A549 (cell line): ENCODE data around the gene HOXC10. TPM values are rescaled to one million over a fixed set of nuclear protein-coding genes. Genes with fewer than 3 reads are reported as not detected.

Experiments
- ATAC-seq, 2 experiments: fragments of 200-7000 bp in 1 of 2; fragments of >200 bp in 1 of 2; cut with Nextera tagmentation in 1 of 2; cut with Tn5 transposase in 1 of 2; 3 replicates each; pipeline versions ENCODE4 v1.8.0 to v1.9.1; 2018 to 2020; ENCODE audit warnings: mild to moderate bottlenecking in 1 of 2, moderate library complexity in 1 of 2
- CTCF ChIA-PET: fragments of 300-600 bp; sonication (Branson Sonifier 250); formaldehyde crosslinking; extraction: SDS; loops from one replicate; lab custom pipeline; 2021; ENCODE audit warnings: antibody characterized with exemption, inconsistent platforms; lab: Yijun Ruan, JAX
- POLR2A ChIA-PET: fragments of 350-600 bp; formaldehyde crosslinking; extraction: SDS; loops from one replicate; lab custom pipeline; 2021; ENCODE audit warnings: antibody characterized with exemption, inconsistent platforms; lab: Yijun Ruan, JAX
- DNase-seq, 2 experiments: peaks; one replicate each; pipeline versions ENCODE4 v3.0.0 to v3.0.0-alpha.2; 2011 to 2016; ENCODE audit warnings: low read depth in 1 of 2, low spot score in 1 of 2
- FAIRE-seq: peaks from 2 replicates; lab custom pipeline; 2011; peaks lifted over from hg19 to GRCh38; lab: Jason Lieb, UNC
- H3K27ac ChIP-seq, 2 experiments: fragments of >200 bp; sonication (Bioruptor Twin); formaldehyde crosslinking; 3 replicates each; pipeline ENCODE4 v1.5.1; 2016 to 2017
- H3K4me1 ChIP-seq: fragments of >200 bp; sonication (Bioruptor Twin); formaldehyde crosslinking; 3 replicates; pipeline ENCODE4 v1.6.1; 2016
- H3K4me2 ChIP-seq: fragments of >200 bp; sonication (Bioruptor Twin); formaldehyde crosslinking; 3 replicates; pipeline ENCODE4 v1.6.1; 2016
- H3K4me3 ChIP-seq: fragments of >200 bp; sonication (Bioruptor Twin); formaldehyde crosslinking; 3 replicates; pipeline ENCODE4 v1.5.1; 2016
- H3K9me3 ChIP-seq: fragments of >200 bp; sonication (Bioruptor Twin); formaldehyde crosslinking; 3 replicates; pipeline ENCODE4 v1.6.1; 2016
- CEBPB ChIP-seq, 2 experiments: fragments of >200 bp in 1 of 2; sonication (Bioruptor Twin) in 1 of 2; formaldehyde crosslinking in 1 of 2; IDR thresholded peaks; 2 replicates each; pipeline ENCODE4 v1.6.1; 2012 to 2016
- CHD4 ChIP-seq: fragments of 200-600 bp; sonication (generic); IDR thresholded peaks from 2 replicates; pipeline ENCODE4 v1.6.1; 2016; ENCODE audit warnings: antibody characterized with exemption, mild to moderate bottlenecking, borderline replicate concordance
- E2F6 ChIP-seq: IDR thresholded peaks from 2 replicates; pipeline ENCODE4 v1.6.1; 2012; ENCODE audit warnings: low read depth, borderline replicate concordance
- EHF ChIP-seq: fragments of 250-450 bp; sonication (Bioruptor Pico); IDR thresholded peaks from 2 replicates; pipeline ENCODE4 v1.5.0; 2020; ENCODE audit warnings: mild to moderate bottlenecking
- ELK1 ChIP-seq: fragments of 150-350 bp; IDR thresholded peaks from 2 replicates; pipeline ENCODE4 v1.6.1; 2014; ENCODE audit warnings: low read depth, mild to moderate bottlenecking, low read length
- FOSB ChIP-seq: fragments of 250-450 bp; sonication (Bioruptor Pico); IDR thresholded peaks from 2 replicates; pipeline ENCODE4 v1.5.0; 2020; ENCODE audit warnings: mild to moderate bottlenecking, moderate library complexity
- FOXS1 ChIP-seq: fragments of 250-450 bp; sonication (Bioruptor Pico); IDR thresholded peaks from 2 replicates; pipeline ENCODE4 v1.5.0; 2020; ENCODE audit warnings: mild to moderate bottlenecking, moderate library complexity
- HDAC2 ChIP-seq: fragments of 200-600 bp; sonication (generic); IDR thresholded peaks from 2 replicates; pipeline ENCODE4 v1.6.1; 2016
- HEYL ChIP-seq: fragments of 250-450 bp; sonication (Bioruptor Pico); IDR thresholded peaks from 2 replicates; pipeline ENCODE4 v1.8.0; 2021; ENCODE audit warnings: mild to moderate bottlenecking, moderate library complexity
- HOXB5 ChIP-seq: fragments of 250-450 bp; sonication (Bioruptor Pico); IDR thresholded peaks from 2 replicates; pipeline ENCODE4 v1.5.0; 2020; ENCODE audit warnings: mild to moderate bottlenecking, moderate library complexity
- JUN ChIP-seq, 2 experiments: fragments of >200 bp; sonication (Bioruptor Twin); formaldehyde crosslinking; IDR thresholded peaks; 2 replicates in 1 of 2; 3 replicates in 1 of 2; pipeline ENCODE4 v1.6.1; 2016 to 2017
- KDM1A ChIP-seq: fragments of 200-600 bp; sonication (generic); IDR thresholded peaks from 2 replicates; pipeline ENCODE4 v1.6.1; 2016; ENCODE audit warnings: low read depth, mild to moderate bottlenecking
- MAFK ChIP-seq: fragments of 450-650 bp; IDR thresholded peaks from 2 replicates; pipeline ENCODE4 v1.6.1; 2014; ENCODE audit not compliant: partially characterized antibody
- MAZ ChIP-seq: fragments of 150-350 bp; IDR thresholded peaks from 2 replicates; pipeline ENCODE4 v1.6.1; 2014; ENCODE audit warnings: antibody characterized with exemption, low read depth, low read length, borderline replicate concordance
- NPAS2 ChIP-seq: fragments of 250-450 bp; sonication (Bioruptor Pico); IDR thresholded peaks from 2 replicates; pipeline ENCODE4 v1.8.0; 2022; ENCODE audit warnings: mild to moderate bottlenecking, moderate library complexity, borderline replicate concordance
- PHF8 ChIP-seq: fragments of 200-600 bp; sonication (generic); IDR thresholded peaks from 2 replicates; pipeline ENCODE4 v1.6.1; 2016; ENCODE audit warnings: low read depth, mild to moderate bottlenecking, antibody characterized with exemption, moderate library complexity, borderline replicate concordance
- POLR2AphosphoS2 ChIP-seq: conservative IDR thresholded peaks from 2 replicates; pipeline ENCODE4 v1.6.1; 2012; ENCODE audit warnings: low read length, improper control_type of control experiment, inconsistent platforms
- RAD21 ChIP-seq, 2 experiments: fragments of >200 bp in 1 of 2; sonication (Bioruptor Twin) in 1 of 2; formaldehyde crosslinking in 1 of 2; IDR thresholded peaks in 1 of 2; conservative IDR thresholded peaks in 1 of 2; 2 replicates in 1 of 2; 3 replicates in 1 of 2; pipeline ENCODE4 v1.6.1; 2012 to 2018; ENCODE audit warnings: inconsistent platforms in 1 of 2
- RARB ChIP-seq: fragments of 250-450 bp; sonication (Bioruptor Pico); IDR thresholded peaks from 2 replicates; pipeline ENCODE4 v1.8.0; 2021; ENCODE audit warnings: mild to moderate bottlenecking, moderate library complexity
- RNF2 ChIP-seq: fragments of 200-600 bp; sonication (generic); IDR thresholded peaks from 2 replicates; pipeline ENCODE4 v1.6.1; 2016; ENCODE audit warnings: low read depth, mild to moderate bottlenecking, antibody characterized with exemption, moderate library complexity, borderline replicate concordance
- SMC3 ChIP-seq: fragments of >200 bp; sonication (Bioruptor Twin); formaldehyde crosslinking; IDR thresholded peaks from 3 replicates; pipeline ENCODE4 v1.6.1; 2018; ENCODE audit warnings: inconsistent platforms
- SREBF2 ChIP-seq: fragments of 450-650 bp; IDR thresholded peaks from 2 replicates; pipeline ENCODE4 v1.6.1; 2014; ENCODE audit warnings: mild to moderate bottlenecking, moderate library complexity
- TFCP2L1 ChIP-seq: fragments of 250-450 bp; sonication (Bioruptor Pico); IDR thresholded peaks from 2 replicates; pipeline ENCODE4 v1.5.0; 2021; ENCODE audit warnings: mild to moderate bottlenecking
- ZSCAN20 ChIP-seq: fragments of 250-450 bp; sonication (Bioruptor Pico); IDR thresholded peaks from 2 replicates; pipeline ENCODE4 v1.8.0; 2022; ENCODE audit warnings: mild to moderate bottlenecking, moderate library complexity
- WGBS: methylation state at CpG from one replicate; pipeline ENCODE4 v1.1.6; 2017; ENCODE audit errors: missing lambda C conversion rate; 5-methylcytosine and 5-hydroxymethylcytosine counted together
- polyA plus RNA-seq, 4 experiments: library from polyadenylated mRNA; depleted of rRNA in 3 of 4; stranded (reverse); fragments of >200 nt; fragmentation: RNase III in 1 of 4; extraction: RNeasy Plus Mini Kit Qiagen cat#74134 plus additional on column Dnase treatment in 1 of 4; gene quantifications; 2 replicates in 3 of 4; 3 replicates in 1 of 4; pipeline ENCODE4 v1.2.3, GENCODE V29; 2011 to 2017
- TF ChIP-seq, protein P1 (sequence below): fragments of 200-600 bp; sonication (generic); IDR thresholded peaks from 2 replicates; pipeline ENCODE4 v1.6.1; 2016; ENCODE audit warnings: antibody characterized with exemption, mild to moderate bottlenecking, moderate library complexity
- TF ChIP-seq, protein P2 (sequence below): fragments of 450-650 bp; IDR thresholded peaks from 2 replicates; pipeline ENCODE4 v1.6.1; 2014; ENCODE audit warnings: antibody characterized with exemption
- TF ChIP-seq, protein P3 (sequence below): fragments of 250-450 bp; sonication (Bioruptor Pico); IDR thresholded peaks from 2 replicates; pipeline ENCODE4 v1.5.0; 2021; ENCODE audit warnings: mild to moderate bottlenecking, moderate library complexity, borderline replicate concordance
- TF ChIP-seq, protein P4 (sequence below): IDR thresholded peaks from 2 replicates; pipeline ENCODE4 v1.6.1; 2012
- TF ChIP-seq, protein P5 (sequence below): fragments of 250-450 bp; sonication (Bioruptor Pico); IDR thresholded peaks from 2 replicates; pipeline ENCODE4 v1.5.0; 2020; ENCODE audit warnings: low read depth, mild to moderate bottlenecking, moderate library complexity

HOXC10 gene
- polyA plus RNA-seq, 2 of the 4 experiments (the other 2 are of a cell fraction): 2.9 to 3.2 TPM

GRCh38 chr12:53999559-54000115 lies 14.7 kb downstream of the HOXC10 start:
- CTCF ChIA-PET: interaction anchor here (1.2 to 28.7 kb wide), 14 partner anchors 8 to 253 kb away, joined by 3 to 1074 read pairs (median 8); partner anchors contain the start of genes HOXC10, HOXC5, HOXC8 and SMUG1
- H3K4me2 ChIP-seq: peak overlapping the region; percentile 87
- peak; percentile 30 to 64; a peak in 5 of 6 replicates for ATAC-seq
- no peaks in the 10 kb centered on the region for H3K9me3 ChIP-seq
- 1% methylated on average over 35 of the region's 35 CpGs for WGBS
- peak overlapping the region; percentile 83 for H3K4me3 ChIP-seq
- POLR2A ChIA-PET: interaction anchor here (0.6 to 2.2 kb wide), 8 partner anchors 7 to 208 kb away, joined by 3 to 18 read pairs (median 4); partner anchors contain the start of genes HOXC10, HOXC8 and SMUG1
- peak overlapping the region; percentile 93 to 96 for H3K27ac ChIP-seq
- peaks cover 14% of the 10 kb centered on the region for H3K4me1 ChIP-seq
- no peak for FAIRE-seq
- peak; percentile 82 to 92 for DNase-seq
- TF ChIP-seq EHF: no peak
- no peak for TF ChIP-seq CEBPB (IDR thresholded peaks at IDR 0.05)
- peak in 1 of 2 experiments; percentile 41; a peak in 1 of 5 replicates for TF ChIP-seq JUN (IDR thresholded peaks at IDR 0.05)
- TF ChIP-seq ZSCAN20 (CRISPR knock-in tag): 0 out of 2 replicates have a peak, but pooled peaks have one; percentile 23
- TF ChIP-seq, protein P1, sequence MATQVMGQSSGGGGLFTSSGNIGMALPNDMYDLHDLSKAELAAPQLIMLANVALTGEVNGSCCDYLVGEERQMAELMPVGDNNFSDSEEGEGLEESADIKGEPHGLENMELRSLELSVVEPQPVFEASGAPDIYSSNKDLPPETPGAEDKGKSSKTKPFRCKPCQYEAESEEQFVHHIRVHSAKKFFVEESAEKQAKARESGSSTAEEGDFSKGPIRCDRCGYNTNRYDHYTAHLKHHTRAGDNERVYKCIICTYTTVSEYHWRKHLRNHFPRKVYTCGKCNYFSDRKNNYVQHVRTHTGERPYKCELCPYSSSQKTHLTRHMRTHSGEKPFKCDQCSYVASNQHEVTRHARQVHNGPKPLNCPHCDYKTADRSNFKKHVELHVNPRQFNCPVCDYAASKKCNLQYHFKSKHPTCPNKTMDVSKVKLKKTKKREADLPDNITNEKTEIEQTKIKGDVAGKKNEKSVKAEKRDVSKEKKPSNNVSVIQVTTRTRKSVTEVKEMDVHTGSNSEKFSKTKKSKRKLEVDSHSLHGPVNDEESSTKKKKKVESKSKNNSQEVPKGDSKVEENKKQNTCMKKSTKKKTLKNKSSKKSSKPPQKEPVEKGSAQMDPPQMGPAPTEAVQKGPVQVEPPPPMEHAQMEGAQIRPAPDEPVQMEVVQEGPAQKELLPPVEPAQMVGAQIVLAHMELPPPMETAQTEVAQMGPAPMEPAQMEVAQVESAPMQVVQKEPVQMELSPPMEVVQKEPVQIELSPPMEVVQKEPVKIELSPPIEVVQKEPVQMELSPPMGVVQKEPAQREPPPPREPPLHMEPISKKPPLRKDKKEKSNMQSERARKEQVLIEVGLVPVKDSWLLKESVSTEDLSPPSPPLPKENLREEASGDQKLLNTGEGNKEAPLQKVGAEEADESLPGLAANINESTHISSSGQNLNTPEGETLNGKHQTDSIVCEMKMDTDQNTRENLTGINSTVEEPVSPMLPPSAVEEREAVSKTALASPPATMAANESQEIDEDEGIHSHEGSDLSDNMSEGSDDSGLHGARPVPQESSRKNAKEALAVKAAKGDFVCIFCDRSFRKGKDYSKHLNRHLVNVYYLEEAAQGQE: 0 out of 2 replicates have a peak, but pooled peaks have one; percentile 14
- TF ChIP-seq FOXS1 (CRISPR knock-in tag): no peak
- TF ChIP-seq, protein P2, sequence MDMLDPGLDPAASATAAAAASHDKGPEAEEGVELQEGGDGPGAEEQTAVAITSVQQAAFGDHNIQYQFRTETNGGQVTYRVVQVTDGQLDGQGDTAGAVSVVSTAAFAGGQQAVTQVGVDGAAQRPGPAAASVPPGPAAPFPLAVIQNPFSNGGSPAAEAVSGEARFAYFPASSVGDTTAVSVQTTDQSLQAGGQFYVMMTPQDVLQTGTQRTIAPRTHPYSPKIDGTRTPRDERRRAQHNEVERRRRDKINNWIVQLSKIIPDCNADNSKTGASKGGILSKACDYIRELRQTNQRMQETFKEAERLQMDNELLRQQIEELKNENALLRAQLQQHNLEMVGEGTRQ: peak; percentile 94
- no peak for TF ChIP-seq ELK1
- TF ChIP-seq, protein P3, sequence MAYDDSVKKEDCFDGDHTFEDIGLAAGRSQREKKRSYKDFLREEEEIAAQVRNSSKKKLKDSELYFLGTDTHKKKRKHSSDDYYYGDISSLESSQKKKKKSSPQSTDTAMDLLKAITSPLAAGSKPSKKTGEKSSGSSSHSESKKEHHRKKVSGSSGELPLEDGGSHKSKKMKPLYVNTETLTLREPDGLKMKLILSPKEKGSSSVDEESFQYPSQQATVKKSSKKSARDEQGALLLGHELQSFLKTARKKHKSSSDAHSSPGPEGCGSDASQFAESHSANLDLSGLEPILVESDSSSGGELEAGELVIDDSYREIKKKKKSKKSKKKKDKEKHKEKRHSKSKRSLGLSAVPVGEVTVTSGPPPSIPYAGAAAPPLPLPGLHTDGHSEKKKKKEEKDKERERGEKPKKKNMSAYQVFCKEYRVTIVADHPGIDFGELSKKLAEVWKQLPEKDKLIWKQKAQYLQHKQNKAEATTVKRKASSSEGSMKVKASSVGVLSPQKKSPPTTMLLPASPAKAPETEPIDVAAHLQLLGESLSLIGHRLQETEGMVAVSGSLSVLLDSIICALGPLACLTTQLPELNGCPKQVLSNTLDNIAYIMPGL (CRISPR knock-in tag): peak; percentile 73; the same call in 1 of the 2 replicates
- 0 out of 2 replicates have a peak, but pooled peaks have one; percentile 12 for TF ChIP-seq E2F6
- no peak for TF ChIP-seq MAZ
- no peak for TF ChIP-seq POLR2AphosphoS2
- no peak for TF ChIP-seq NPAS2 (CRISPR knock-in tag)
- TF ChIP-seq RARB (CRISPR knock-in tag): no peak
- TF ChIP-seq PHF8: 0 out of 2 replicates have a peak, but pooled peaks have one; percentile 14
- no peak for TF ChIP-seq FOSB
- no peak for TF ChIP-seq HDAC2
- TF ChIP-seq MAFK: no peak
- TF ChIP-seq RAD21 (conservative IDR thresholded peaks at IDR 0.05 in 1 of 2, IDR thresholded peaks at IDR 0.05 in 1 of 2): no peak
- TF ChIP-seq, protein P4, sequence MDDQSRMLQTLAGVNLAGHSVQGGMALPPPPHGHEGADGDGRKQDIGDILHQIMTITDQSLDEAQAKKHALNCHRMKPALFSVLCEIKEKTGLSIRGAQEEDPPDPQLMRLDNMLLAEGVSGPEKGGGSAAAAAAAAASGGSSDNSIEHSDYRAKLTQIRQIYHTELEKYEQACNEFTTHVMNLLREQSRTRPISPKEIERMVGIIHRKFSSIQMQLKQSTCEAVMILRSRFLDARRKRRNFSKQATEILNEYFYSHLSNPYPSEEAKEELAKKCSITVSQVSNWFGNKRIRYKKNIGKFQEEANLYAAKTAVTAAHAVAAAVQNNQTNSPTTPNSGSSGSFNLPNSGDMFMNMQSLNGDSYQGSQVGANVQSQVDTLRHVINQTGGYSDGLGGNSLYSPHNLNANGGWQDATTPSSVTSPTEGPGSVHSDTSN: peak; percentile 79
- TF ChIP-seq HOXB5: peak; percentile 97
- TF ChIP-seq RNF2: no peak
- no peak for TF ChIP-seq TFCP2L1 (CRISPR knock-in tag)
- TF ChIP-seq, protein P5, sequence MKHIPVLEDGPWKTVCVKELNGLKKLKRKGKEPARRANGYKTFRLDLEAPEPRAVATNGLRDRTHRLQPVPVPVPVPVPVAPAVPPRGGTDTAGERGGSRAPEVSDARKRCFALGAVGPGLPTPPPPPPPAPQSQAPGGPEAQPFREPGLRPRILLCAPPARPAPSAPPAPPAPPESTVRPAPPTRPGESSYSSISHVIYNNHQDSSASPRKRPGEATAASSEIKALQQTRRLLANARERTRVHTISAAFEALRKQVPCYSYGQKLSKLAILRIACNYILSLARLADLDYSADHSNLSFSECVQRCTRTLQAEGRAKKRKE (CRISPR knock-in tag): no peak
- no peak for TF ChIP-seq CHD4
- TF ChIP-seq KDM1A: no peak
- TF ChIP-seq SMC3: 0 out of 3 replicates have a peak, but pooled peaks have one; percentile 12
- 0 out of 2 replicates have a peak, but pooled peaks have one; percentile 42 for TF ChIP-seq HEYL (CRISPR knock-in tag)
- no peak for TF ChIP-seq SREBF2
